B cell (primary cell): ENCODE data around the gene GPX2. TPM values are rescaled to one million over a fixed set of nuclear protein-coding genes. Genes with fewer than 3 reads are reported as not detected.

Experiments used
- ATAC-seq: fragments of 200-7000 bp; cut with Tn5 transposase; one replicate; pipeline ENCODE4 v1.10.0; 2021; ENCODE audit warnings: low read depth, mild to moderate bottlenecking, moderate number of reproducible peaks, moderate library complexity
- CTCF ChIA-PET: fragments of 350-600 bp; sonication (Branson Sonifier 250); formaldehyde crosslinking; loops from one replicate; lab custom pipeline; 2021; ENCODE audit warnings: antibody characterized with exemption, inconsistent platforms; lab: Charles Lee
- POLR2A ChIA-PET: fragments of 350-600 bp; sonication (Branson Sonifier 250); formaldehyde crosslinking; loops from one replicate; lab custom pipeline; 2021; ENCODE audit warnings: antibody characterized with exemption; lab: Charles Lee
- DNase-seq: peaks from one replicate; pipeline ENCODE4 v3.0.0; 2013
- H2AFZ ChIP-seq: 2 replicates; pipeline ENCODE4 v1.6.1; 2012; ENCODE audit warnings: mild to moderate bottlenecking, low read depth, low read length; ENCODE audit not compliant: insufficient read depth, poor library complexity, severe bottlenecking
- H3K27ac ChIP-seq, 2 donors: 1 replicate in 1 of 2; 2 replicates in 1 of 2; pipeline ENCODE4 v1.5.1; 2012 to 2013; ENCODE audit warnings: low read length in 2 of 2, mild to moderate bottlenecking in 2 of 2, moderate library complexity in 1 of 2
- H3K27me3 ChIP-seq, 4 experiments: fragments of 200-600 bp in 1 of 4; sonication (generic) in 1 of 4; replicated peaks in 1 of 4; 1 replicate in 2 of 4; 2 replicates in 2 of 4; pipeline versions ENCODE4 v1.6.1 to v1.7.0; 2013 to 2016; ENCODE audit warnings: low read length in 3 of 4, mild to moderate bottlenecking in 2 of 4, mixed read lengths in 1 of 4, moderate library complexity in 1 of 4; ENCODE audit not compliant: insufficient read depth in 4 of 4, control insufficient read depth in 3 of 4; ENCODE audit errors: control extremely low read depth in 1 of 4
- H3K36me3 ChIP-seq, 2 experiments: replicated peaks in 1 of 2; 1 replicate in 1 of 2; 2 replicates in 1 of 2; pipeline versions ENCODE4 v1.6.1 to v1.7.1; 2013; ENCODE audit warnings: low read length in 1 of 2; ENCODE audit not compliant: insufficient read depth in 2 of 2, control insufficient read depth in 1 of 2; ENCODE audit errors: control extremely low read depth in 1 of 2, extremely low read depth in 1 of 2
- H3K4me1 ChIP-seq, 2 donors: fragments of 200-600 bp in 1 of 2; sonication (generic) in 1 of 2; 1 replicate in 1 of 2; 2 replicates in 1 of 2; pipeline versions ENCODE4 v1.5.1 to v1.6.1; 2013 to 2017; ENCODE audit warnings: low read length in 2 of 2; ENCODE audit not compliant: control insufficient read depth in 2 of 2, insufficient read depth in 2 of 2
- H3K4me2 ChIP-seq: replicated peaks from 2 replicates; pipeline ENCODE3; 2012; ENCODE audit warnings: mild to moderate bottlenecking, low read depth, low read length; ENCODE audit not compliant: poor library complexity, severe bottlenecking
- H3K4me3 ChIP-seq, 5 experiments: fragments of 200-600 bp in 1 of 5; sonication (generic) in 1 of 5; 1 replicate in 3 of 5; 2 replicates in 2 of 5; pipeline versions ENCODE4 v1.5.1 to v1.7.0; 2011 to 2016; ENCODE audit warnings: low read length in 4 of 5, mild to moderate bottlenecking in 4 of 5, low read depth in 2 of 5, control low read depth in 1 of 5, moderate library complexity in 1 of 5; ENCODE audit not compliant: insufficient read depth in 1 of 5; ENCODE audit errors: control extremely low read depth in 1 of 5, extremely low read depth in 1 of 5
- H3K79me2 ChIP-seq: fragments of 200-600 bp; sonication (generic); one replicate; pipeline ENCODE4 v1.6.0; 2016; ENCODE audit warnings: low read length; ENCODE audit not compliant: control insufficient read depth, insufficient read depth
- H3K9ac ChIP-seq: fragments of 200-600 bp; sonication (generic); 2 replicates; pipeline ENCODE4 v1.6.1; 2017; ENCODE audit warnings: mild to moderate bottlenecking, low read length, moderate library complexity
- H3K9me3 ChIP-seq, 3 donors: one replicate each; pipeline versions ENCODE4 v1.6.1 to v1.7.1; 2013; ENCODE audit warnings: low read length in 2 of 3; ENCODE audit not compliant: control insufficient read depth in 2 of 3, insufficient read depth in 1 of 3; ENCODE audit errors: control extremely low read depth in 1 of 3
- H4K20me1 ChIP-seq: 2 replicates; pipeline ENCODE4 v1.6.0; 2012; ENCODE audit warnings: mild to moderate bottlenecking, low read length; ENCODE audit not compliant: insufficient read depth, control insufficient read depth, poor library complexity, severe bottlenecking
- H3K27ac Mint-ChIP-seq: one replicate; pipeline ENCODE4 v1.8.0; 2021; ENCODE audit warnings: mixed read lengths
- H3K27me3 Mint-ChIP-seq: one replicate; pipeline ENCODE4 v1.8.0; 2021; ENCODE audit warnings: mixed read lengths
- H3K4me1 Mint-ChIP-seq: one replicate; pipeline ENCODE4 v1.8.0; 2021; ENCODE audit warnings: mixed read lengths
- H3K4me3 Mint-ChIP-seq: one replicate; pipeline ENCODE4 v1.8.0; 2021; ENCODE audit warnings: mixed read lengths
- H3K9me3 Mint-ChIP-seq: one replicate; pipeline ENCODE4 v1.8.0; 2022; ENCODE audit warnings: mixed read lengths; ENCODE audit not compliant: insufficient read depth
- CTCF ChIP-seq: fragments of 200-600 bp; IDR thresholded peaks from one replicate; pipeline ENCODE4 v1.8.0; 2022; ENCODE audit warnings: antibody characterized with exemption, mild to moderate bottlenecking
- EZH2 ChIP-seq: IDR thresholded peaks from 2 replicates; pipeline ENCODE4 v1.6.1; 2012; ENCODE audit warnings: borderline replicate concordance, low read depth, mild to moderate bottlenecking, moderate library complexity, low read length; ENCODE audit not compliant: insufficient read depth, poor library complexity, severe bottlenecking
- WGBS: methylation state at CpG from one replicate; pipeline ENCODE4 v1.1.5; 2013; ENCODE audit warnings: missing lambda C conversion rate; ENCODE audit not compliant: insufficient coverage; 5-methylcytosine and 5-hydroxymethylcytosine counted together
- intact Hi-C: fragments of 100-400 bp; cut with micrococcal nuclease; formaldehyde crosslinking; loops from one replicate; pipeline ENCODE4 v1.10.0; 2022
- polyA plus RNA-seq: library from polyadenylated mRNA; depleted of rRNA; stranded (reverse); fragments of >200 nt; gene quantifications from 2 replicates; pipeline ENCODE4 v1.2.3, GENCODE V29; 2012
- total RNA-seq, 2 donors: library from RNA; stranded (reverse); fragments of 120-200 nt in 1 of 2; gene quantifications; 1 replicate in 1 of 2; 2 replicates in 1 of 2; pipeline versions ENCODE4 v1.2.3 to v1.2.4, GENCODE V29; 2013 to 2022

The GPX2 gene
- total and polyA plus RNA-seq, 2 donors (not counting 1 experiment from before 2014, with no cell fraction given), result not detected

- no peak overlapping the region for H3K4me3 ChIP-seq
- no peak overlapping the region for H3K27ac ChIP-seq
- Mint-ChIP-seq H3K4me3 (no peak overlapping the region), H3K27ac (peak overlapping the region; percentile 8), H3K9me3 (no peaks in the 10 kb centered on the region), H3K27me3 (no peaks in the 10 kb centered on the region), H3K4me1 (peaks cover 6% of the 10 kb centered on the region)
- ChIA-PET POLR2A (no interaction called here), CTCF (interaction anchor here (1.1 kb wide), 1 partner anchor 9 kb away, joined by 5 read pairs; no protein-coding TSS in a partner anchor)
- H3K4me2 ChIP-seq, result no peak overlapping the region
- 83% methylated on average over 2 of the region's 2 CpGs for WGBS
- peaks cover 11% of the 10 kb centered on the region for H4K20me1 ChIP-seq
- no peaks in the 10 kb centered on the region for H3K27me3 ChIP-seq
- H3K9me3 ChIP-seq, result no peaks in the 10 kb centered on the region
- H3K36me3 ChIP-seq, result peaks cover 0 to 47% of the 10 kb centered on the region in 2 experiments
- ATAC-seq, result no peak
- H3K9ac ChIP-seq, result no peak overlapping the region
- H3K79me2 ChIP-seq, result peaks cover 10% of the 10 kb centered on the region
- H2AFZ ChIP-seq, result no peak overlapping the region
- no peaks in the 10 kb centered on the region for H3K4me1 ChIP-seq
- DNase-seq, result no peak
- intact Hi-C loops, result no loop called here
- TF ChIP-seq EZH2 (no peak), CTCF (no peak)
Observed at GRCh38 chr14:64935508-64935907, 7.0 kb downstream of the GPX2 start.

- CTCF ChIA-PET, result no interaction called here
- peaks cover 0 to 1% of the 10 kb centered on the region in 2 donors for H3K4me1 ChIP-seq
- no peak for TF ChIP-seq CTCF
- TF ChIP-seq EZH2, result no peak
- H3K27ac ChIP-seq, result no peak overlapping the region
- peaks cover 19% of the 10 kb centered on the region for H3K79me2 ChIP-seq
- peaks cover 18% of the 10 kb centered on the region for H4K20me1 ChIP-seq
- Mint-ChIP-seq H3K27me3 (no peaks in the 10 kb centered on the region), H3K9me3 (no peaks in the 10 kb centered on the region), H3K4me3 (no peak overlapping the region), H3K27ac (no peak overlapping the region), H3K4me1 (peaks cover 10% of the 10 kb centered on the region)
- no peak overlapping the region for H3K4me3 ChIP-seq
- no peak overlapping the region for H3K9ac ChIP-seq
- intact Hi-C loops, result no loop called here
- no peaks in the 10 kb centered on the region for H3K27me3 ChIP-seq
- H2AFZ ChIP-seq, result no peak overlapping the region
- no peak overlapping the region for H3K4me2 ChIP-seq
- DNase-seq (no peak), ATAC-seq (no peak)
- WGBS, result no CpG with 5 or more reads among the region's 1 CpG
- POLR2A ChIA-PET, result no interaction called here
- H3K9me3 ChIP-seq, result no peaks in the 10 kb centered on the region
- H3K36me3 ChIP-seq, result peaks cover 0 to 51% of the 10 kb centered on the region in 2 experiments
Observed at GRCh38 chr14:64934338-64934929, 8.1 kb downstream of the GPX2 start.
